Keratinocyte (primary cell): ENCODE results near the gene CIART. TPM values are rescaled to one million over a fixed set of nuclear protein-coding genes. Genes with fewer than 3 reads are reported as not detected.

Source experiments
- DNase-seq: peaks from one replicate; pipeline ENCODE4 v3.0.0-alpha.2; 2011; ENCODE audit warnings: low read depth, missing footprints, low spot score
- FAIRE-seq: peaks from 2 replicates; lab custom pipeline; 2011; peaks lifted over from hg19 to GRCh38; lab: Jason Lieb, UNC
- H2AFZ ChIP-seq: 2 replicates; pipeline ENCODE4 v1.6.0; 2012; ENCODE audit warnings: low read length, control low read depth, inconsistent platforms; ENCODE audit not compliant: control insufficient read depth
- H3K27ac ChIP-seq: 2 replicates; pipeline ENCODE4 v1.5.1; 2011; ENCODE audit warnings: low read length; ENCODE audit not compliant: control insufficient read depth, insufficient read depth
- H3K27me3 ChIP-seq: 3 replicates; pipeline ENCODE4 v1.6.0; 2011; ENCODE audit warnings: low read length; ENCODE audit not compliant: control insufficient read depth, insufficient read depth; ENCODE audit errors: extremely low read depth
- H3K36me3 ChIP-seq, 2 experiments: 2 replicates in 1 of 2; 3 replicates in 1 of 2; pipeline ENCODE4 v1.5.1; 2011; ENCODE audit warnings: low read length in 2 of 2, mild to moderate bottlenecking in 1 of 2; ENCODE audit not compliant: control insufficient read depth in 2 of 2, insufficient read depth in 2 of 2; ENCODE audit errors: extremely low read depth in 1 of 2
- H3K4me1 ChIP-seq: 3 replicates; pipeline ENCODE4 v1.5.1; 2011; ENCODE audit warnings: low read length; ENCODE audit not compliant: control insufficient read depth, insufficient read depth; ENCODE audit errors: extremely low read depth
- H3K4me2 ChIP-seq: 3 replicates; pipeline ENCODE4 v1.6.0; 2011; ENCODE audit warnings: low read depth, low read length; ENCODE audit not compliant: control insufficient read depth, insufficient read depth; ENCODE audit errors: extremely low read depth
- H3K4me3 ChIP-seq, 3 experiments: fragments of 200-600 bp in 1 of 3; sonication (generic) in 1 of 3; 2 replicates in 2 of 3; 3 replicates in 1 of 3; pipeline ENCODE4 v1.5.1; 2011 to 2016; ENCODE audit warnings: low read length in 3 of 3, mild to moderate bottlenecking in 3 of 3, control low read depth in 2 of 3, inconsistent platforms in 1 of 3, low read depth in 1 of 3, mixed read lengths in 1 of 3, mixed run types in 1 of 3, moderate library complexity in 1 of 3; ENCODE audit not compliant: control insufficient read depth in 2 of 3, insufficient read depth in 2 of 3; ENCODE audit errors: extremely low read depth in 1 of 3
- H3K79me2 ChIP-seq: 2 replicates; pipeline ENCODE4 v1.6.0; 2012; ENCODE audit warnings: low read length; ENCODE audit not compliant: control insufficient read depth, insufficient read depth
- H3K9ac ChIP-seq: 3 replicates; pipeline ENCODE4 v1.6.0; 2011; ENCODE audit warnings: low read length; ENCODE audit not compliant: control insufficient read depth, insufficient read depth; ENCODE audit errors: extremely low read depth
- H3K9me1 ChIP-seq: 3 replicates; pipeline ENCODE4 v1.6.0; 2011; ENCODE audit warnings: low read length; ENCODE audit not compliant: control insufficient read depth, insufficient read depth; ENCODE audit errors: extremely low read depth
- H3K9me3 ChIP-seq: 2 replicates; pipeline ENCODE4 v1.5.1; 2012; ENCODE audit warnings: low read depth, low read length; ENCODE audit not compliant: control insufficient read depth
- H4K20me1 ChIP-seq: 3 replicates; pipeline ENCODE4 v1.6.0; 2011; ENCODE audit warnings: low read length; ENCODE audit not compliant: control insufficient read depth, insufficient read depth; ENCODE audit errors: extremely low read depth
- EZH2 ChIP-seq: IDR thresholded peaks from one replicate; pipeline ENCODE4 v1.6.1; 2012; ENCODE audit warnings: inconsistent platforms, mild to moderate bottlenecking, low read length, moderate library complexity
- dilution Hi-C: fragments of 300-500 bp; cut with MboI; formaldehyde crosslinking; loops from one replicate; pipeline ENCODE4 v1.7.0; 2020; ENCODE audit warnings: low sequenced_read_pairs; ENCODE audit not compliant: extremely low pct_ligation_motif_present
- polyA plus RNA-seq, 5 experiments: library from polyadenylated mRNA; depleted of rRNA in 3 of 5; stranded (reverse) in 3 of 5; stranded (forward) in 1 of 5; unstranded in 1 of 5; fragments of >200 nt; gene quantifications; 1 replicate in 1 of 5; 2 replicates in 3 of 5; 3 replicates in 1 of 5; pipeline versions ENCODE4 v1.2.1 to v1.2.3, GENCODE V29; 2011 to 2012; ENCODE audit warnings: missing spikeins in 2 of 5, low read depth in 1 of 5, low replicate concordance in 1 of 5
- TF ChIP-seq, protein P1 (sequence below), 3 experiments: IDR thresholded peaks in 1 of 3; conservative IDR thresholded peaks in 1 of 3; optimal IDR thresholded peaks in 1 of 3; 2 replicates in 2 of 3; 3 replicates in 1 of 3; pipeline versions ENCODE3 to v1.5.1; 2011; ENCODE audit warnings: low read length in 3 of 3, mild to moderate bottlenecking in 3 of 3, moderate library complexity in 2 of 3, control low read depth in 1 of 3, inconsistent platforms in 1 of 3; ENCODE audit not compliant: insufficient read depth in 2 of 3; ENCODE audit errors: extremely low read depth in 1 of 3

CIART gene
- polyA plus RNA-seq, 1 donor (not counting 4 experiments of a cell fraction or from before 2014, with no cell fraction given), result 15.0 TPM

DNA sequence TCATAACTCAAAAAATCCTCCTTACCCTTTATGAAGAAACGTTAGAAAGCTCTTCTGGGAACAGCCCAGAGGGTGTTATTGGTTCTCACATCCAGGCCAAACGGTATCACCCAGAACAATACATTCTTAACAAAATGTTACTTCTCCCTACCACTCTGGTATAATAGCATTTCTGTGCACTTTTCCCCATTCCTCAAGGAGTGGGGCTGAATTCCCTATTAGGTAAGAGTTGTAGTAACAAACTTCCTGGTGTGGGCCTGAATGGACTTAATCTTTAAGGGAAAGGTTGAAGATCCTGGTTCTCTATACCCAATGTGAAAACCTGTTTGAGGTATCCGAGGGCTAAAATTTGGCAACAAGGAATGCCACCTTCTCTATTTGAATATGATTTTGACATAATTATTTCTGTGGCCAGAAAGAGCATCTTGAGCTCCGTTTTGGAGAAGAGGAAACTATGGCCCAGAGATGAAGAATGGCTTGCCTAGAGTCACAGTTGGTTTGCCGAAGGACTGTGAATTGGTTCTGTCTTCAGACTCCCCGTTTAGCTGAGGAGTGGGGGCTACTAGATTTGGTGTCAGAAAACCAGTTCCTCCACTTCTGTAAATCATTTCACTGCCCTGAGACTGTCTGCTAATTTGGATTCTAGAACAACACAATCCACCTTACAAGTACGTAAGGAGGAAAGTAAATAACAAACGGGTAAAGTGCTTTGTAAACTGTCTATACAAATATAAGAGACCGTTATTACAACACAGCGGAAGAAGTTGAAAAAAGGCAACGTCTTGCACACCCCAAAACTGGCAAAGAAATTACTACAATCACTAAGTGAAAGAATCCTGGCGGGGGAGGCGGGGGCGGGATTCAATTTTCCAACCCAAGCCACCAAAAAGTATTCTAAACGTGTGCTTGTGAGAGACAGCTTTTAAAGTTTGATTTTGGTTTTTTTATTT, 48.7 kb upstream of the CIART start:
- Histone ChIP-seq H3K9me3 (no peaks in the 10 kb centered on the region), H3K4me2 (peak overlapping the region; percentile 97), H3K9me1 (no peaks in the 10 kb centered on the region), H3K9ac (peak overlapping the region; percentile 94), H3K27ac (peak overlapping the region; percentile 94), H2AFZ (peak overlapping the region; percentile 16), H3K4me1 (peaks cover 16% of the 10 kb centered on the region), H4K20me1 (no peaks in the 10 kb centered on the region), H3K36me3 (peaks cover 0 to 7% of the 10 kb centered on the region in 2 experiments), H3K4me3 (peak overlapping the region; percentile 84 to 99 (median 98)), H3K79me2 (peaks cover 35% of the 10 kb centered on the region), H3K27me3 (no peaks in the 10 kb centered on the region)
- DNase-seq (no peak), FAIRE-seq (no peak)
- dilution Hi-C loops, result no loop called here
- no peak for TF ChIP-seq EZH2
- TF ChIP-seq, protein P1, sequence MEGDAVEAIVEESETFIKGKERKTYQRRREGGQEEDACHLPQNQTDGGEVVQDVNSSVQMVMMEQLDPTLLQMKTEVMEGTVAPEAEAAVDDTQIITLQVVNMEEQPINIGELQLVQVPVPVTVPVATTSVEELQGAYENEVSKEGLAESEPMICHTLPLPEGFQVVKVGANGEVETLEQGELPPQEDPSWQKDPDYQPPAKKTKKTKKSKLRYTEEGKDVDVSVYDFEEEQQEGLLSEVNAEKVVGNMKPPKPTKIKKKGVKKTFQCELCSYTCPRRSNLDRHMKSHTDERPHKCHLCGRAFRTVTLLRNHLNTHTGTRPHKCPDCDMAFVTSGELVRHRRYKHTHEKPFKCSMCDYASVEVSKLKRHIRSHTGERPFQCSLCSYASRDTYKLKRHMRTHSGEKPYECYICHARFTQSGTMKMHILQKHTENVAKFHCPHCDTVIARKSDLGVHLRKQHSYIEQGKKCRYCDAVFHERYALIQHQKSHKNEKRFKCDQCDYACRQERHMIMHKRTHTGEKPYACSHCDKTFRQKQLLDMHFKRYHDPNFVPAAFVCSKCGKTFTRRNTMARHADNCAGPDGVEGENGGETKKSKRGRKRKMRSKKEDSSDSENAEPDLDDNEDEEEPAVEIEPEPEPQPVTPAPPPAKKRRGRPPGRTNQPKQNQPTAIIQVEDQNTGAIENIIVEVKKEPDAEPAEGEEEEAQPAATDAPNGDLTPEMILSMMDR (optimal IDR thresholded peaks at IDR 0.05 in 1 of 3, IDR thresholded peaks at IDR 0.05 in 1 of 3, conservative IDR thresholded peaks at IDR 0.05 in 1 of 3; ENCODE audit: extremely low read depth in 1 of 3, insufficient read depth in 2 of 3, low read length in 3 of 3), result no peak

DNA sequence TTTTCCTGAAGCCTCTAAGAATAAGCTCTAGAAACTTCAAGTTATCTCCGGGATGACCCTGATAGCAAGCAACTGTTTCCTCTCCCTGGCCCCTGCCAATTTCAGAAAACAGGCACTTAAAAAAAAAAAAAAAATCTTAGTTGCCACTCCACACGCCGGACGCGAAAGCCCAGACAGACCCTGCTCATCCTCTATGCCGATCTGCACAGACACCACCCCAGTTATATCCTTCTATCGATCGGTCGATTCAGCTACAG, 48.1 kb upstream of the CIART start:
- peak overlapping the region; percentile 97 for H3K4me2 ChIP-seq
- peak overlapping the region; percentile 84 to 99 (median 98) for H3K4me3 ChIP-seq
- H3K9me3 ChIP-seq, result no peaks in the 10 kb centered on the region
- dilution Hi-C loops, result no loop called here
- H4K20me1 ChIP-seq, result no peaks in the 10 kb centered on the region
- H3K4me1 ChIP-seq, result peaks cover 16% of the 10 kb centered on the region
- peaks cover 35% of the 10 kb centered on the region for H3K79me2 ChIP-seq
- H3K27ac ChIP-seq, result peak overlapping the region; percentile 94
- no peaks in the 10 kb centered on the region for H3K27me3 ChIP-seq
- no peaks in the 10 kb centered on the region for H3K9me1 ChIP-seq
- TF ChIP-seq, protein P1 (optimal IDR thresholded peaks at IDR 0.05 in 1 of 3, IDR thresholded peaks at IDR 0.05 in 1 of 3, conservative IDR thresholded peaks at IDR 0.05 in 1 of 3; ENCODE audit: extremely low read depth in 1 of 3, insufficient read depth in 2 of 3, low read length in 3 of 3), result no peak
- no peak for TF ChIP-seq EZH2
- peak overlapping the region; percentile 94 for H3K9ac ChIP-seq
- H2AFZ ChIP-seq, result peak overlapping the region; percentile 11
- DNase-seq (no peak), FAIRE-seq (no peak)
- peaks cover 0 to 7% of the 10 kb centered on the region in 2 experiments for H3K36me3 ChIP-seq
